PFSK-1 (cell line): ENCODE data around the gene RHOC.

Experiments used
- POLR2AphosphoS5 ChIP-seq: IDR thresholded peaks from 2 replicates; pipeline ENCODE4 v1.6.1; 2012; ENCODE audit warnings: low read depth, mild to moderate bottlenecking, control low read depth, low read length, moderate library complexity
- TF ChIP-seq, protein P1 (sequence below), 2 experiments: IDR thresholded peaks; 2 replicates each; pipeline versions ENCODE4 v1.6.1 to v1.8.0; 2011 to 2012; ENCODE audit warnings: low read depth in 2 of 2, low read length in 2 of 2, control low read depth in 1 of 2, inconsistent platforms in 1 of 2, mild to moderate bottlenecking in 1 of 2, moderate library complexity in 1 of 2; ENCODE audit not compliant: insufficient read depth in 1 of 2

DNA sequence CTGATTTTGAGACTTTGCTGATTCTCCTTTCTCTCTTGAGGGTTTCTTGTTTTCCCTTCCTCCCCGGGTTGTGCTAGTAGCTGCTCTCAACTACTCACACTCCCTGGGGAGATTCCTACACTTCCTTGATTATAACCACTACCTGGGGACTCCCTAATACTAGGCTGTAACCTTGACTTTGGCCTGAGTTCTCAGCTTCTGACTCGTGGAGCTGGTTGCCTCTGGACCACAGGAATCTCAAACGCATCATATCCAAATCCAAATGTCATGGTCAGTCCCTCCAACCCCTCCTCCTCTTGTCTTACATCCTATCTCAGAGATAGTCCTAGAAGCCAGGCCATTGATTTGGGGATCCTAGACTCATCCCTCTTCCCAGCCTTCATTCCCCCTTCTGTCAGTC, 20.5 kb downstream of the RHOC start:
- TF ChIP-seq, protein P1, sequence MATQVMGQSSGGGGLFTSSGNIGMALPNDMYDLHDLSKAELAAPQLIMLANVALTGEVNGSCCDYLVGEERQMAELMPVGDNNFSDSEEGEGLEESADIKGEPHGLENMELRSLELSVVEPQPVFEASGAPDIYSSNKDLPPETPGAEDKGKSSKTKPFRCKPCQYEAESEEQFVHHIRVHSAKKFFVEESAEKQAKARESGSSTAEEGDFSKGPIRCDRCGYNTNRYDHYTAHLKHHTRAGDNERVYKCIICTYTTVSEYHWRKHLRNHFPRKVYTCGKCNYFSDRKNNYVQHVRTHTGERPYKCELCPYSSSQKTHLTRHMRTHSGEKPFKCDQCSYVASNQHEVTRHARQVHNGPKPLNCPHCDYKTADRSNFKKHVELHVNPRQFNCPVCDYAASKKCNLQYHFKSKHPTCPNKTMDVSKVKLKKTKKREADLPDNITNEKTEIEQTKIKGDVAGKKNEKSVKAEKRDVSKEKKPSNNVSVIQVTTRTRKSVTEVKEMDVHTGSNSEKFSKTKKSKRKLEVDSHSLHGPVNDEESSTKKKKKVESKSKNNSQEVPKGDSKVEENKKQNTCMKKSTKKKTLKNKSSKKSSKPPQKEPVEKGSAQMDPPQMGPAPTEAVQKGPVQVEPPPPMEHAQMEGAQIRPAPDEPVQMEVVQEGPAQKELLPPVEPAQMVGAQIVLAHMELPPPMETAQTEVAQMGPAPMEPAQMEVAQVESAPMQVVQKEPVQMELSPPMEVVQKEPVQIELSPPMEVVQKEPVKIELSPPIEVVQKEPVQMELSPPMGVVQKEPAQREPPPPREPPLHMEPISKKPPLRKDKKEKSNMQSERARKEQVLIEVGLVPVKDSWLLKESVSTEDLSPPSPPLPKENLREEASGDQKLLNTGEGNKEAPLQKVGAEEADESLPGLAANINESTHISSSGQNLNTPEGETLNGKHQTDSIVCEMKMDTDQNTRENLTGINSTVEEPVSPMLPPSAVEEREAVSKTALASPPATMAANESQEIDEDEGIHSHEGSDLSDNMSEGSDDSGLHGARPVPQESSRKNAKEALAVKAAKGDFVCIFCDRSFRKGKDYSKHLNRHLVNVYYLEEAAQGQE (IDR thresholded peaks at IDR 0.05; ENCODE audit: insufficient read depth in 1 of 2, low read depth in 2 of 2, low read length in 2 of 2), result no peak
- TF ChIP-seq POLR2AphosphoS5, result no peak
